Measurements from ENCODE around the gene OLIG2. TPM values are rescaled to one million over a fixed set of nuclear protein-coding genes. Genes with fewer than 3 reads are reported as not detected.
A peak's percentile ranks its signal among the peaks of the same experiment; 100 is the strongest.

Gene OLIG2
- total RNA-seq, 2 donors from 2014 or later = 0.53 TPM; not detected in 1

GRCh38 chr21:33020558-33021100 lies 5.1 kb upstream of the OLIG2 start:
- no peaks in the 10 kb centered on the region for H3K36me3 Mint-ChIP-seq (ENCODE audit: low read depth)
- peak overlapping the region; percentile 68 for H3K4me3 ChIP-seq (ENCODE audit: low read length)
- peak; percentile 50 for DNase-seq
- H3K4me1 Mint-ChIP-seq = peaks cover 16% of the 10 kb centered on the region
- no peaks in the 10 kb centered on the region for H3K9me3 Mint-ChIP-seq
- H3K27me3 Mint-ChIP-seq (ENCODE audit: insufficient read depth) = peaks cover 99% of the 10 kb centered on the region
- H3K4me3 Mint-ChIP-seq = peak overlapping the region; percentile 44
- H3K27ac Mint-ChIP-seq = no peak overlapping the region
- H3K27ac ChIP-seq (ENCODE audit: low read depth, low read length) = no peak overlapping the region
- peaks cover 100% of the 10 kb centered on the region for H3K27me3 ChIP-seq (ENCODE audit: control insufficient read depth, insufficient read depth, low read length, poor library complexity, severe bottlenecking)
- WGBS, 2 experiments (ENCODE audit: insufficient coverage in 1 of 2, insufficient read length in 1 of 2) = 29% methylated on average over 10 of the region's 16 CpGs; no CpG with 5 or more reads in 1 of the 2 experiments
- no peaks in the 10 kb centered on the region for H3K9me3 ChIP-seq (ENCODE audit: control insufficient read depth, low read length)
- H3K9ac ChIP-seq (ENCODE audit: extremely low read depth, low read length, poor library complexity, severe bottlenecking) = no peak overlapping the region
- no peaks in the 10 kb centered on the region for H3K36me3 ChIP-seq (ENCODE audit: control insufficient read depth, insufficient read depth, low read length)
- no peak for TF ChIP-seq CTCF (conservative IDR thresholded peaks at IDR 0.05)
- H3K4me1 ChIP-seq (ENCODE audit: control insufficient read depth, insufficient read depth, low read length) = peaks cover 5% of the 10 kb centered on the region

- 33 to 57% methylated on average over 2 to 11 of the region's 11 CpGs for WGBS, 2 experiments (ENCODE audit: insufficient coverage in 1 of 2, insufficient read length in 1 of 2)
- H3K4me1 Mint-ChIP-seq = peaks cover 20% of the 10 kb centered on the region
- no peaks in the 10 kb centered on the region for H3K36me3 Mint-ChIP-seq (ENCODE audit: low read depth)
- no peak overlapping the region for H3K27ac Mint-ChIP-seq
- H3K9me3 Mint-ChIP-seq = no peaks in the 10 kb centered on the region
- DNase-seq = no peak
- Histone ChIP-seq H3K27me3 (ENCODE audit: control insufficient read depth, insufficient read depth, low read length, poor library complexity, severe bottlenecking) (peaks cover 100% of the 10 kb centered on the region), H3K4me3 (ENCODE audit: low read length) (no peak overlapping the region), H3K4me1 (ENCODE audit: control insufficient read depth, insufficient read depth, low read length) (peaks cover 5% of the 10 kb centered on the region), H3K9me3 (ENCODE audit: control insufficient read depth, low read length) (no peaks in the 10 kb centered on the region), H3K27ac (ENCODE audit: low read depth, low read length) (no peak overlapping the region), H3K9ac (ENCODE audit: extremely low read depth, low read length, poor library complexity, severe bottlenecking) (no peak overlapping the region), H3K36me3 (ENCODE audit: control insufficient read depth, insufficient read depth, low read length) (no peaks in the 10 kb centered on the region)
- TF ChIP-seq CTCF (conservative IDR thresholded peaks at IDR 0.05) = no peak
- H3K4me3 Mint-ChIP-seq = no peak overlapping the region
- H3K27me3 Mint-ChIP-seq (ENCODE audit: insufficient read depth) = peaks cover 99% of the 10 kb centered on the region
Observed at GRCh38 chr21:33021150-33021549, 4.6 kb upstream of the OLIG2 start.

- Mint-ChIP-seq H3K4me1 (peaks cover 23% of the 10 kb centered on the region), H3K27me3 (ENCODE audit: insufficient read depth) (peaks cover 99% of the 10 kb centered on the region), H3K4me3 (no peak overlapping the region), H3K36me3 (ENCODE audit: low read depth) (no peaks in the 10 kb centered on the region), H3K9me3 (no peaks in the 10 kb centered on the region), H3K27ac (no peak overlapping the region)
- DNase-seq = peak; percentile 33
- no peak overlapping the region for H3K4me3 ChIP-seq (ENCODE audit: low read length)
- H3K9ac ChIP-seq (ENCODE audit: extremely low read depth, low read length, poor library complexity, severe bottlenecking) = no peak overlapping the region
- H3K9me3 ChIP-seq (ENCODE audit: control insufficient read depth, low read length) = no peaks in the 10 kb centered on the region
- TF ChIP-seq CTCF (conservative IDR thresholded peaks at IDR 0.05) = no peak
- H3K4me1 ChIP-seq (ENCODE audit: control insufficient read depth, insufficient read depth, low read length) = peaks cover 5% of the 10 kb centered on the region
- 46 to 50% methylated on average over 2 to 4 of the region's 4 CpGs for WGBS, 2 experiments (ENCODE audit: insufficient coverage in 1 of 2, insufficient read length in 1 of 2)
- no peaks in the 10 kb centered on the region for H3K36me3 ChIP-seq (ENCODE audit: control insufficient read depth, insufficient read depth, low read length)
- peaks cover 100% of the 10 kb centered on the region for H3K27me3 ChIP-seq (ENCODE audit: control insufficient read depth, insufficient read depth, low read length, poor library complexity, severe bottlenecking)
- no peak overlapping the region for H3K27ac ChIP-seq (ENCODE audit: low read depth, low read length)
Observed at GRCh38 chr21:33021667-33022066, 4.1 kb upstream of the OLIG2 start.

Measured in endodermal cell (in vitro differentiated cells).